Psoas muscle (tissue), 8 donors: Measurements from ENCODE around the gene THBS3. TPM values are rescaled to one million over a fixed set of nuclear protein-coding genes. Genes with fewer than 3 reads are reported as not detected.
A peak's percentile ranks its signal among the peaks of the same experiment; 100 is the strongest.

ENCODE experiments used
- ATAC-seq, 4 donors: fragments of 200-7000 bp; cut with Tn5 transposase; one replicate each; pipeline ENCODE4 v1.9.1; 2020; ENCODE audit warnings: moderate library complexity in 3 of 4, mild to moderate bottlenecking in 2 of 4
- DNase-seq, 2 donors: peaks; one replicate each; pipeline ENCODE4 v3.0.0-alpha.2; 2020
- H3K27ac ChIP-seq: fragments of 200-600 bp; one replicate; pipeline ENCODE4 v1.8.0; 2022
- H3K27me3 ChIP-seq, 3 donors: fragments of 200-600 bp in 1 of 3; one replicate each; pipeline versions ENCODE4 v1.6.1 to v1.8.0; 2013 to 2022; ENCODE audit warnings: low read length in 2 of 3, mild to moderate bottlenecking in 2 of 3, moderate library complexity in 1 of 3; ENCODE audit not compliant: insufficient read depth in 3 of 3
- H3K36me3 ChIP-seq, 2 donors: fragments of 200-600 bp in 1 of 2; one replicate each; pipeline versions ENCODE4 v1.6.1 to v1.8.0; 2013 to 2022; ENCODE audit warnings: low read depth in 1 of 2, mild to moderate bottlenecking in 1 of 2, moderate library complexity in 1 of 2; ENCODE audit not compliant: insufficient read depth in 1 of 2
- H3K4me1 ChIP-seq: fragments of 200-600 bp; one replicate; pipeline ENCODE4 v1.8.0; 2022
- H3K4me3 ChIP-seq: fragments of 200-600 bp; one replicate; pipeline ENCODE4 v1.8.0; 2022; ENCODE audit warnings: mild to moderate bottlenecking
- H3K9me3 ChIP-seq: fragments of 200-600 bp; one replicate; pipeline ENCODE4 v1.8.0; 2022
- WGBS, 3 donors: extraction: QIAGEN DNeasy Blood & Tissue Kit; methylation state at CpG; one replicate each; pipeline versions ENCODE4 v1.1.6 to v1.1.7; 2013; 5-methylcytosine and 5-hydroxymethylcytosine counted together
- intact Hi-C, 2 donors: fragments of 100-400 bp; cut with DNase I; formaldehyde crosslinking; loops; one replicate each; pipeline versions ENCODE4 v1.11.0 to v1.14.2; 2022
- polyA plus RNA-seq, 3 donors: library from polyadenylated mRNA; stranded (reverse); fragments of 200-250 nt; gene quantifications; one replicate each; pipeline ENCODE4 v1.2.3, GENCODE V29; 2013
- total RNA-seq, 4 donors: library from RNA; stranded (reverse); fragmentation: NEBNext Ultra II Directional in 2 of 4; extraction: Animal tissue kit (Norgen Biotek cat#: 25700) in 2 of 4; gene quantifications; one replicate each; pipeline versions ENCODE4 v1.2.1 to v1.2.4, GENCODE V29; 2021 to 2023
- TF ChIP-seq, protein P1 (sequence below): fragments of 200-600 bp; IDR thresholded peaks from one replicate; pipeline ENCODE4 v1.8.0; 2022; ENCODE audit warnings: antibody characterized with exemption
- donor health status: healthy with polysubstance abuse.
- donor health status: DM: no; HTN: no; CAD: no; lungs with moderate emphysema.
- donor health status: Bipolar disorder and iron deficiency.
- donor health status: healthy.
- donor health status: DM: yes; HTN: yes; CAD: no.
- donor health status: DM: no; HTN: no; CAD: no.
- donor health status: DM: no; HTN: no; CAD: no.
- donor health status: DM: yes; HTN: yes; CAD: no.

Gene THBS3
- total and polyA plus RNA-seq, 7 donors: 2.8 to 8.1 (median 3.5) TPM

DNA sequence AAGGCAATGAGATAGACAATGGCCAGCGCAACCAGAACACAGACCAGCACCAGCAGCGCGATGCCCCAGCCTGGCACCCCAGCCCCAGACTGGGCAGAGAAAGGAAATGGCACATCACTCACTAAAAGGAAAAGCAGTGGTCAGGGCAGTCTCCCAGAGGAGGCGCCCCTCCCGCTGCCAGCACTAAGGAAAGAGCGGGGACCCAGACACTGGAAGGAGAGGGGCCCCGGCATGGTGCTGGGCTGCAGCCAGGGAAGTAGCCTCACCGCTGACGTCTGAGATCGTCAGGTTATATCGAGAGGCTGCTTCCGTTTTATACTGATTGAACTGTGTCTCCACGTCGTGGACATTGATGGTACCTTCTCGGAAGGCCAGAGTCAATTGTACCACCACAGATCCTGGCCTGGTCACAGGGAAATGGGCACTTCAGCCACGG lies 20.2 kb downstream of the THBS3 start:
- intact Hi-C loops: no loop called here
- no peaks in the 10 kb centered on the region for H3K9me3 ChIP-seq
- no peak for ATAC-seq
- no peak overlapping the region for H3K4me3 ChIP-seq
- TF ChIP-seq, protein P1, sequence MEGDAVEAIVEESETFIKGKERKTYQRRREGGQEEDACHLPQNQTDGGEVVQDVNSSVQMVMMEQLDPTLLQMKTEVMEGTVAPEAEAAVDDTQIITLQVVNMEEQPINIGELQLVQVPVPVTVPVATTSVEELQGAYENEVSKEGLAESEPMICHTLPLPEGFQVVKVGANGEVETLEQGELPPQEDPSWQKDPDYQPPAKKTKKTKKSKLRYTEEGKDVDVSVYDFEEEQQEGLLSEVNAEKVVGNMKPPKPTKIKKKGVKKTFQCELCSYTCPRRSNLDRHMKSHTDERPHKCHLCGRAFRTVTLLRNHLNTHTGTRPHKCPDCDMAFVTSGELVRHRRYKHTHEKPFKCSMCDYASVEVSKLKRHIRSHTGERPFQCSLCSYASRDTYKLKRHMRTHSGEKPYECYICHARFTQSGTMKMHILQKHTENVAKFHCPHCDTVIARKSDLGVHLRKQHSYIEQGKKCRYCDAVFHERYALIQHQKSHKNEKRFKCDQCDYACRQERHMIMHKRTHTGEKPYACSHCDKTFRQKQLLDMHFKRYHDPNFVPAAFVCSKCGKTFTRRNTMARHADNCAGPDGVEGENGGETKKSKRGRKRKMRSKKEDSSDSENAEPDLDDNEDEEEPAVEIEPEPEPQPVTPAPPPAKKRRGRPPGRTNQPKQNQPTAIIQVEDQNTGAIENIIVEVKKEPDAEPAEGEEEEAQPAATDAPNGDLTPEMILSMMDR: no peak
- H3K36me3 ChIP-seq: no peaks in the 10 kb centered on the region
- H3K4me1 ChIP-seq: peaks cover 10% of the 10 kb centered on the region
- no peaks in the 10 kb centered on the region for H3K27me3 ChIP-seq
- peak in 1 of 2 donors; percentile 28 for DNase-seq
- H3K27ac ChIP-seq: no peak overlapping the region
- WGBS, 3 donors: 80 to 82% (median 81%) methylated on average over 16 of the region's 16 CpGs

DNA sequence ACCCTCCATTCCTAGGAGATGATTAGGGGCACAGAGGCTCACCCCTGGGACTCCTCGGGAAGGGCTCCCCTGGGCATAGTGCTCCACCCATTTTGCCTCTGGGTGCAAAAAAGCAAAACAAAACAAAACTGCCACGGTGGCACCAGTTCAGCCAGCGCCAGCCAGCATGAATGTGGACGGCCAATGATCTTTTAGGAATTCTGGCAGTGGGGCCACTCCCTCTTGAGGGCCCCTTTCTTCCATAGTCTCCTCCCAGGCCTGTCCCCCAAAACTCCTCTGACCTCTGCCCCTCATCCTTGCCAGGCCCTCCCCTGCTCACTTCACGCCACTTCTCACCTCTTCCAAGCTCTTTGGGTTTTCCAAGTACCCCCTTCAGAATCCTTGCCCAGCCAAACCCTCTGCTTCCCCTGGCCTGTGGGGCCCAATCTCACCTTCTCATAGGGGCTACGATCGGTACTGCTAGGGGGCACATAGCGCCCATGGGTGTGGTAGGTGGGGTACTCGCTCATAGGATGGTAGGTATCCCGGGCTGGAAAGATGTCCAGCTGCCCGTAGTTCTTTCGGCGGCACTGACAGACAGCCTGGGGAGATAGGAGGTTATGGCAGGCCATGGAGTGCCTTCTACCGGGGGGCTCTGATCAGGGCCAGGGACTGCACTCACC lies 20.8 kb downstream of the THBS3 start:
- Histone ChIP-seq H3K36me3 (no peaks in the 10 kb centered on the region), H3K4me3 (no peak overlapping the region), H3K4me1 (peaks cover 10% of the 10 kb centered on the region), H3K9me3 (no peaks in the 10 kb centered on the region), H3K27me3 (no peaks in the 10 kb centered on the region), H3K27ac (no peak overlapping the region)
- ATAC-seq (no peak), DNase-seq (no peak)
- TF ChIP-seq, protein P1: no peak
- intact Hi-C loops: no loop called here
- WGBS, 3 donors: 83 to 86% (median 84%) methylated on average over 14 of the region's 14 CpGs

DNA sequence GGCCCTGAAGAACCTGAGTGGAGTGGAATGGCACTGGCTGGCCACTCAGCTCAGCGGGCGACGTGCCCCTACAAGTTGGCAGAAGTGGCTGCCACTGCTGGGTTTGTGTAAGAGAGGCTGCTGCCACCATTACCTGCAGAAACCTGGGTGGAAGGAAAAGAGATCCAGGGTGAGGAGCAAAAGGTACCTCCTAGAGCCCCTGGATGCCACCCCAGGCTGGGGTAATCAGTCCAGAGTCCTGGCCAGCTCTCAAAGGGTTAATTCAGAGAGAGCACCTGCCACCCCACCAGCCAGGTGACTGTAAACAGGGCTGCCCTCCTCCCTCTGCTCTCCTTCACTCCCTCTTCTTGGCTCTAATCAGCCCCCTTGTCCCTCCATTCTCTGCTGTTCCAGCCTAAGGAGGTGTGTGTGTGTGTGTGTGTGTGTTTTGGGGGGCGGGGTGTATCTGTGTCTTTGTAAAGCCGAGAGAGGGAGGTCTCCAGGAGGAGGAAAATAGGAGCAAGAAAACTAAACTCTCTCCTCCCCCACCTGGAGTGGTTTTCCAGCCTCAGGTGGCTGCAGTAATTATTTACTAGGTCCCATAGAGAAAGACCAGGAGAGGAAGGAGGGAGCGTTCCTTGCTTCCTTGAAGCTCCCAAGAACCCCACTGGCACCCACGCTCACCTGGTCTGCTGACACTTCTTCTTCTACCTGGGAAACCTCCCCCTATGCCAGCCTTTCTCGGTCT lies 21.5 kb downstream of the THBS3 start:
- no peak overlapping the region for H3K27ac ChIP-seq
- H3K4me1 ChIP-seq: peaks cover 10% of the 10 kb centered on the region
- WGBS, 3 donors: 80 to 83% (median 83%) methylated on average over 6 to 8 of the region's 8 CpGs
- TF ChIP-seq, protein P1: no peak
- intact Hi-C loops: no loop called here
- H3K36me3 ChIP-seq: no peaks in the 10 kb centered on the region
- ATAC-seq (no peak), DNase-seq (peak in 1 of 2 donors; percentile 41)
- H3K9me3 ChIP-seq: no peaks in the 10 kb centered on the region
- no peak overlapping the region for H3K4me3 ChIP-seq
- no peaks in the 10 kb centered on the region for H3K27me3 ChIP-seq

DNA sequence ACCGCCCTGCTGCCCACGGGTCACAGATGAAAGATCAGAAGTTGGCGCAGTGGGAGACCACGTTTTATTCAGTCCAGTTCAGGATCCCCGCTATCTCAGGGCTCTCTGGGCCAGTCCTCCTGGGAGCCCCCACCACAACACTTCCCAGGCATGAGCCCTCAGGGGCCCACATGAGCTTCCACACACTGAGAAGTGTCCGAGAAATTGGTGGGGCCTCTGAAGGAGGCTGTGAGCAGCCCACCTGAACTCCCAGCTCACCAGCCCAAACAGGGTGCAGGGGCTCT lies 22.0 kb downstream of the THBS3 start:
- intact Hi-C loops: no loop called here
- H3K27me3 ChIP-seq: no peaks in the 10 kb centered on the region
- peak in 3 of 4 donors; percentile 5 to 27 (median 7) for ATAC-seq
- no peaks in the 10 kb centered on the region for H3K9me3 ChIP-seq
- WGBS, 3 donors: 55 to 65% (median 60%) methylated on average over 6 of the region's 6 CpGs
- peaks cover 10% of the 10 kb centered on the region for H3K4me1 ChIP-seq
- H3K27ac ChIP-seq: no peak overlapping the region
- TF ChIP-seq, protein P1: no peak
- no peaks in the 10 kb centered on the region for H3K36me3 ChIP-seq
- DNase-seq: peak; percentile 3 to 31
- no peak overlapping the region for H3K4me3 ChIP-seq
